Testis (tissue), 3 donors: ENCODE data around the gene FCHSD2. TPM values are rescaled to one million over a fixed set of nuclear protein-coding genes. Genes with fewer than 3 reads are reported as not detected.

Source experiments
- DNase-seq: peaks from one replicate; pipeline ENCODE4 v3.0.0-alpha.2; 2019
- H3K27ac ChIP-seq, 2 donors: fragments of 200-600 bp; sonication (generic); one replicate each; pipeline ENCODE4 v1.5.1; 2019
- H3K27me3 ChIP-seq: fragments of 200-600 bp; sonication (generic); one replicate; pipeline ENCODE4 v1.5.1; 2019
- H3K36me3 ChIP-seq: fragments of 200-600 bp; sonication (generic); one replicate; pipeline ENCODE4 v1.5.1; 2017; ENCODE audit warnings: low read depth; ENCODE audit errors: missing control alignments
- H3K4me1 ChIP-seq: fragments of 200-600 bp; sonication (generic); one replicate; pipeline ENCODE4 v1.5.1; 2019
- H3K4me3 ChIP-seq, 2 donors: fragments of 200-600 bp; sonication (generic); one replicate each; pipeline ENCODE4 v1.5.1; 2017 to 2019
- H3K9me3 ChIP-seq: fragments of 200-600 bp; sonication (generic); one replicate; pipeline ENCODE4 v1.5.1; 2017
- POLR2A ChIP-seq: fragments of 450-650 bp; IDR thresholded peaks from one replicate; pipeline ENCODE4 v1.6.1; 2017; ENCODE audit warnings: antibody characterized with exemption, mild to moderate bottlenecking, moderate library complexity
- WGBS, 2 donors: methylation state at CpG; one replicate each; pipeline ENCODE4 v1.1.5; 2018; 5-methylcytosine and 5-hydroxymethylcytosine counted together
- intact Hi-C: fragments of 100-400 bp; cut with DNase I; formaldehyde crosslinking; loops from one replicate; pipeline ENCODE4 v1.15.1; 2023; ENCODE audit warnings: low total_unique reads
- polyA plus RNA-seq: library from polyadenylated mRNA; stranded (reverse); fragments of 350-450 nt; fragmentation: Illumina TruSeq; extraction: RNeasy Lipid Tissue Mini Kit (QIAGEN cat#74804); gene quantifications from one replicate; pipeline ENCODE4 v1.2.3, GENCODE V29; 2014; ENCODE audit warnings: low read depth, low replicate concordance; ENCODE audit not compliant: insufficient read depth
- total RNA-seq, 2 donors: library from RNA; depleted of rRNA; stranded (reverse); fragments of >200 nt; gene quantifications; one replicate each; pipeline ENCODE4 v1.2.3, GENCODE V29; 2016
- TF ChIP-seq, protein P1 (sequence below), 3 experiments: fragments of 450-650 bp in 2 of 3; fragments of 200-600 bp in 1 of 3; sonication (generic) in 1 of 3; IDR thresholded peaks; one replicate each; pipeline ENCODE4 v1.5.1; 2016 to 2019; ENCODE audit warnings: antibody characterized with exemption in 3 of 3, mild to moderate bottlenecking in 2 of 3, moderate library complexity in 1 of 3

The FCHSD2 gene
- total and polyA plus RNA-seq, 3 donors from 2014 or later, result 44.0 to 69.6 (median 65.9) TPM

DNA sequence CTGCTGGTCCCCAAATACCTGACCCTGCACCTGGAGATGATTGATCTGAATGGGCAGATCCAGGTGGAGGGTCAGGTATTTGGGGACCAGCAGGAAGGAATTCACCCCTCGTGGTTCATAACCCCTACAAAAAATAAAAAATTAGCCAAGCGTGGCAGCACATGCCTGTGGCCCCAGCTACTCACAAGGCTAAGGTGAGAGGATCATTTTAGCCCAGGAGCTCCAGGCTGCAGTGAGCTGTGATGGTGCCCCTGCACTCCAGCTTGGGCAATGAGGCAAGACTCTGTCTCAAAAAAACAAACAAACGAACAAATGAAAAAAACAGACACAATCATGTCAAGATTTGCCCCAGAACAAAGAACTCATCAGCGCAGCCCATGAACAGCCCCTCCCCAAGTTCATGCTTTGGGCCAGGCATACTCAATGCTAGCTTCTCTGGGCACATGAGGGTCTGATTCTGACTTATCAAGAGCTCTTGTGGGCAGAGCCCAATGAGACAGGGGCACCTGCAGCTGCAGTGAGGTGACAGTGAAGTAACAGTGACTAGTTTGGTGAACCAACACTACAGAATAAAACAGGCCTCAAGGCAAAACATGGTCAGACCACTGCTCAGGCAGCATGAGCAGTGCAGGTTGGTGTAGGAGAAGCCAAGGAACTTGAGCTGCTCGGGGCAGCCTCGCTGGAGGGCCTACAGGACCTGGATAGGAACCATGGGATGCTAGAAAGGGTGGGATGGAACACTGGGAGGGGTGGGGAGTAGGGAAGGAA, 10.2 kb upstream of the FCHSD2 start:
- Histone ChIP-seq H3K4me1 (peaks cover 6% of the 10 kb centered on the region), H3K36me3 (no peaks in the 10 kb centered on the region), H3K27me3 (no peaks in the 10 kb centered on the region), H3K9me3 (no peaks in the 10 kb centered on the region), H3K27ac (no peak overlapping the region), H3K4me3 (no peak overlapping the region)
- intact Hi-C loops, result no loop called here
- WGBS, 2 donors, result 87 to 94% methylated on average over 6 of the region's 6 CpGs
- no peak for TF ChIP-seq POLR2A
- TF ChIP-seq, protein P1, sequence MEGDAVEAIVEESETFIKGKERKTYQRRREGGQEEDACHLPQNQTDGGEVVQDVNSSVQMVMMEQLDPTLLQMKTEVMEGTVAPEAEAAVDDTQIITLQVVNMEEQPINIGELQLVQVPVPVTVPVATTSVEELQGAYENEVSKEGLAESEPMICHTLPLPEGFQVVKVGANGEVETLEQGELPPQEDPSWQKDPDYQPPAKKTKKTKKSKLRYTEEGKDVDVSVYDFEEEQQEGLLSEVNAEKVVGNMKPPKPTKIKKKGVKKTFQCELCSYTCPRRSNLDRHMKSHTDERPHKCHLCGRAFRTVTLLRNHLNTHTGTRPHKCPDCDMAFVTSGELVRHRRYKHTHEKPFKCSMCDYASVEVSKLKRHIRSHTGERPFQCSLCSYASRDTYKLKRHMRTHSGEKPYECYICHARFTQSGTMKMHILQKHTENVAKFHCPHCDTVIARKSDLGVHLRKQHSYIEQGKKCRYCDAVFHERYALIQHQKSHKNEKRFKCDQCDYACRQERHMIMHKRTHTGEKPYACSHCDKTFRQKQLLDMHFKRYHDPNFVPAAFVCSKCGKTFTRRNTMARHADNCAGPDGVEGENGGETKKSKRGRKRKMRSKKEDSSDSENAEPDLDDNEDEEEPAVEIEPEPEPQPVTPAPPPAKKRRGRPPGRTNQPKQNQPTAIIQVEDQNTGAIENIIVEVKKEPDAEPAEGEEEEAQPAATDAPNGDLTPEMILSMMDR (IDR thresholded peaks at IDR 0.05), result no peak
- DNase-seq, result no peak

DNA sequence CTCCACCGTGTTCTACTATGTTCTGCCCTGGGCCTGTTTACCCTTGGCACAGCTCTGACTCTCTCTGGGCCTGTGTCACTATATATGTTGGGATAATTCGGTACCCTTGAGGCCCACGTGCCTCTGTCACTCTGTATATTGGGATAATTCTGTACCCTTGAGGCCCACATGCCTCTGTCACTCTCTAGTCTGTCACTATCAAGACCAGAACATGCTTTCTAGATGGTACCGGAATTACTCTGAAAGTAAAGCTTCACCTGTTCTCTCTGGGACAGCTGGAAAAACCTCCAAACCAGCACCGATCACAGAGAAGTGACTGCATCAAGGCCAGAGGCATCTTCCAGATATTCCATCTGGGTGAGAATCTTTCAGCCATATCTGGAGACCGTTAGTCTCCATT, 9.3 kb upstream of the FCHSD2 start:
- H3K27me3 ChIP-seq, result no peaks in the 10 kb centered on the region
- no peak overlapping the region for H3K27ac ChIP-seq
- peaks cover 4% of the 10 kb centered on the region for H3K4me1 ChIP-seq
- no peaks in the 10 kb centered on the region for H3K36me3 ChIP-seq
- no peak for TF ChIP-seq POLR2A
- TF ChIP-seq, protein P1 (IDR thresholded peaks at IDR 0.05), result no peak
- intact Hi-C loops, result no loop called here
- WGBS, 2 donors, result 81 to 91% methylated on average over 6 of the region's 6 CpGs
- H3K4me3 ChIP-seq, result no peak overlapping the region
- H3K9me3 ChIP-seq, result no peaks in the 10 kb centered on the region
- DNase-seq, result no peak

DNA sequence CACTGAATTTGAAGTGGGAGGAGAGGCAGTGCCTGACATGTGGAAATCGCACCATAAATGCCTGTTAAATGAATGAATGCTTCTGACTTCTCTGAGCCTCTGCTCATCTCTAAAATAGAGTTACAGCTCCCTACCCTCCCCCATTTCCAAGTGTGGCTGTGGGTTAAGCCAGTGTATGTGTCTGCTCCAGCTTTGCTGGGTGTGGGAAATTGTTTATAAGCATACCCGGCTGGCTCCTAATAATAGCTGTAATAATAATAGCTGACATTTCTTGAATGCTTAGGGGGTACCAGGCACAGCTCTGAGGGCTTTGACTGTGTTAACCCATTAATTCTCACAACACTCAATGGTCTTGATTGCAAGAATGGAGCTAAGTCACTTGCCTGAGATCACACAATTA, 7.0 kb upstream of the FCHSD2 start:
- Histone ChIP-seq H3K36me3 (no peaks in the 10 kb centered on the region), H3K27ac (no peak overlapping the region), H3K27me3 (no peaks in the 10 kb centered on the region), H3K4me1 (peaks cover 4% of the 10 kb centered on the region), H3K4me3 (no peak overlapping the region), H3K9me3 (no peaks in the 10 kb centered on the region)
- WGBS, 2 donors, result 70 to 87% methylated on average over 2 of the region's 2 CpGs
- no peak for DNase-seq
- TF ChIP-seq, protein P1 (IDR thresholded peaks at IDR 0.05), result no peak
- no peak for TF ChIP-seq POLR2A
- intact Hi-C loops, result no loop called here

DNA sequence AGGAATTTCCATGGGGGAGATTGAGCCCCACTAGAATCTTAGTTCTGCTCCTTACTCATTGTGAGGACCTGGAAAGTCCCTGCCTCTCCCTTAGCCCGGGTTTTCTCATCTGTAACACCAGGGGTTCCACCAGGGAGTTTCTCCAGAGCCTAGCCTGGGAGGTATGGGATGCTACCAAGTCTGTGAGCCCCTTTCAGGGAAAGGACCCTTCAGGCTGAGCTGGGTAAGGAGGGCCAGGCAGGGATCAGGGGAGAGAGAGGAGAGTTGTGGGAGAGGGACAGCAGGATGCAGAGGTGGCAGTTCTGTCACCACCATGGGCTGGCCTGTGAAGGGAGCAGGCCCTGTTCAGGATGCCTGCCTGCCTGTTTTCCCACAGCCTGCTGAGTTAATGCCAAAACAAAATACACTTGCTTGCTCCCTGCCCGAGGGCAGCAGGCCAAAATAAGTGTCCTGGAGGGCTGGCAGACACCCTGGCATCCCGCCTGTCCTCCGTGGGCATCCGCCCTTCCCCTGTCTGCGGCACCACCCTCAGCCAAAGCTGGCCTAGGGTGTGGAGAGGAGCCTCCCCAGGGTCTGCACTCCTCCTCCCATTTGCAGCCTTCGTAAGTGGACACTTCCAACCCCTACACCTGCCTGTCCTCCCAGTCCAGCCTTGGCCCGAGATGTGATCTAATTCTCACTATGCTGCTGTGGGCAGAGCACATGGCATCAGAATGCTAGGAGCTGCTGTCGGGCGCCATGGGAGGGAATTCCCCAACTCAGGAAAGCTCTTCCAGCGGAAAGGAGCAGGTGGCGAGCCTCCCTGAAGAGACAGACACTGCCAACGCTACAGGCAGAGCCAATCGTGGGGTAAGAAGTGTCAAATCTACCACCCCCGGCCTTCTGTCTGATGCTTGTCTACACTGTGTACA, 5.9 kb upstream of the FCHSD2 start:
- intact Hi-C loops, result no loop called here
- Histone ChIP-seq H3K4me1 (peaks cover 13% of the 10 kb centered on the region), H3K27me3 (no peaks in the 10 kb centered on the region), H3K9me3 (no peaks in the 10 kb centered on the region), H3K27ac (no peak overlapping the region), H3K4me3 (no peak overlapping the region), H3K36me3 (no peaks in the 10 kb centered on the region)
- DNase-seq, result peak; percentile 37
- TF ChIP-seq, protein P1 (IDR thresholded peaks at IDR 0.05), result no peak
- TF ChIP-seq POLR2A, result no peak
- WGBS, 2 donors, result 66 to 81% methylated on average over 15 of the region's 15 CpGs
